GM19455 (cell line): Measurements from ENCODE around the gene VSIR.

Source experiments
- ATAC-seq: cut with Tn5 transposase; IDR thresholded peaks from one replicate; pipeline ENCODE4 v1.9.1; 2021; ENCODE audit not compliant: unreplicated experiment

Gene VSIR

DNA sequence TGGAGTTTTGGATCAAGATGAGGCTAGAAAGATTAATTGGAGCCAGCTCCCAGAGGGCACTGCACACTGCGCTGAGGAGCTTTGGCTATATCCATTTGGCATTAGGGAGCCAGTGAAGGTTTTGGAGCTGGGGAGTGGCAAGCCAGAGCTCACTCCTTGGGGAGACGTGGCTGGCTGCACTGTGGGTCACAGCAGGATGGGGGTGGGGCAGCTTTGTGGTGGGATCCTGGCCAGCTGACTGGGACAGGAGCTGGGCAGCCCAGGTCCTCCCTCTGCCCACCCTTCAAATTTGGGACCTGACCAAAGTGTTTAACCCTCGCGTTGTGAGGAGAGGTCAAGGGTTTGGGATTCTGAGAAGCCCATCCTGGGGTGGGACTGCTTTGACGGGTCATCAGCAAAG, 58.7 kb downstream of the VSIR start:
- no peak for ATAC-seq

DNA sequence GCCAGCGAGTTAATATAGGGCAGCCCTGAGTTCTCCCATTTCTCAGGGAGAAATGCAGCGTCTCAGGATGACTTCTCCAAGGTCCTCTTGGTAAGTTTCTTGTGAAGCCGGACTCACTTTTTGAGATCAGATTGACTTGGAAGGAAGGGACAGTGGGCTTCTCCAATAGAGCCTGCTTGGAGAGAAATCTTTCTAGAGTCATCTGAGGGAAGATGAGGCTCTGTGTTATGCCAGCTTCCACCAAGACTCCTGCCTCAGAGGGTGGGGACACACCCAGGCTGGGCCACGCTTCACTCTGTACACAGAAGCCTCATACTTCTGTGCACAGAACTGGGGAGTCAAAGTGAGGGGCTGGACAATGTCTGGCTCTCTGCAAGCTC, 59.3 kb downstream of the VSIR start:
- no peak for ATAC-seq

DNA sequence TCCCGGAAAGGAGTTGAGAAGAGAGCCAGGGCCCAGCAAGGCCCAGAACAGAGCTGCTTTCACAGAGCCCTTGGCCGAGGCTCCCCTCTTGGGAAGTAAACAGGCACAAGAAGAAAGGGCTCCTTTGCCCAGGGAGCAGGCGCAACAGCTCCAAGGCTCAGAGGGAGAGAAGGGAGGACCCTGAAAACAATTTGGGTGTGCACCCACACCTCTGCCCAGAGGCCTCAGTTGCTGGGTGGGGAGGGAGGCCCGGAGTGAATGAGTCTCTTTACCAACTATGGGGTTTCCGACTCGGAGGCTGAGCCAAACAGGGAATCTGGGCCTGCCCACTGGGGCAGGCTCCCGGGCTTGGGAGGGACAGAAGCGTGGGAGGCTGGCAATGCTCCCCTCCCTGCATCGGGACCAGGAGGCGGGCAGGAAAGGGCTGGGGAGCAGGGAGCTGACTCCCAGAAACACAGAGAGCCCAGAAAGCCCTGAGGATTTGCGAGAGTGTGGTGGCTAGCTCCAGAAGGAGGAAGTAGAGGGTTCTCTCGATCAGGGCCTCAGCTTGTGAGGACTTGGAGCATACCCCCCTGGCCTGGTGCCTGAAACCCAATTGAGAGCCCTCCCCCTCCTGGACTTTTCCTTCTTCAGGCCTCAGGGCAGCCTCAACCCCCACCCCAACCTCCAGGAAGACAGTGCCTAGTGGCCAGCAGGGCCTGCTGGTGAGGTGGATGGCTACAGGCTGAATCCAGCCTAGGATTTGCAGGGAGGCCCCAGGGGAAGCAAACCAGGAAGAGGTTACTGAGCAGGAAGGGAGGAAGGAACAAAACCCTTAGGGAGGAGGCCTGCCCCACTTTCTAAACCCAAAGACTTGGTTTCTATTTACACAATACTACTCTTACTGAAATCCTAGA, 59.9 kb downstream of the VSIR start:
- no peak for ATAC-seq

DNA sequence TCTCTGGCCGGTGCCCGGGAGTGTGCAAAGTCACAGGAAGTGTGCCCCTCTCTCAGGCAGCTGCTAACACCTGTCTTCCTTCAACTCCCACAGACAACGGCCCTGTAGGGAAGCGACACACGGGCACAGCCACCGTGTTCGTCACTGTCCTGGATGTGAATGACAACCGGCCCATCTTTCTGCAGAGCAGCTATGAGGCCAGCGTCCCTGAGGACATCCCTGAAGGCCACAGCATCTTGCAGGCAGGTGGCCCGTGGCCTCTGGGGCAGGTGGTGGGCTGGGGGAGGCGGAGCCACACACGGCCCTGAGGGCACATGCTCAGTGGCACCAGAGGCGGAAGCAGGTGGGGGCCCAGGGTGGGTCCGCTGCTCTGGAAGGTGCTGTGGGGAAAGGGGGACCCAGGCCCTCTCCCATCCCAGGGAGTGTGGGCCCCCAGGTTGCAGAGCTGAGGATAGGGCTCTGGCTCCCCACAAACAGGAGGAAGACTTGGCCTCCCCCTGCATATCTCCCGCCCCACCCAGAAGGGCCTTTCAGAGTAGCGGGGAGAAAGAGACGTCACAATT, 60.7 kb downstream of the VSIR start:
- ATAC-seq = no peak

DNA sequence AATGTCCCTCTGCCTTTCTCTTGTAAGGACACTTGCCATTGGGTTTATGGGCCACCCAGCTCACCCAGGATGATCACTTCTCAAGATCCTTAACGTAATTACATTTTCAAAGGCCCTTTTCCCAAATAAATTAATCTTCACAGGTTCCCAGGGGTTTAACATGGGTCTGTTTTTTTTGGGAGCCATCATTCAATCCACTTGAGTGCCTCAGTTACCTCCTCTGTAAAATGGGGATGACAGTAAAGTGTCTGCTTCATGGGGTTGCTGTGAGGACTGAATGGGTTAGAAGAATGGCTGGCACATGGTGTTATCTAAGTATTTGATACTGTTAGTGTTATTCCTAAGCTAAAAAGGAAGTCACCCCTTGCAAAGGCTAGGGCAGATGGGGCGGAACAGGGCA, 61.1 kb downstream of the VSIR start:
- ATAC-seq = no peak

DNA sequence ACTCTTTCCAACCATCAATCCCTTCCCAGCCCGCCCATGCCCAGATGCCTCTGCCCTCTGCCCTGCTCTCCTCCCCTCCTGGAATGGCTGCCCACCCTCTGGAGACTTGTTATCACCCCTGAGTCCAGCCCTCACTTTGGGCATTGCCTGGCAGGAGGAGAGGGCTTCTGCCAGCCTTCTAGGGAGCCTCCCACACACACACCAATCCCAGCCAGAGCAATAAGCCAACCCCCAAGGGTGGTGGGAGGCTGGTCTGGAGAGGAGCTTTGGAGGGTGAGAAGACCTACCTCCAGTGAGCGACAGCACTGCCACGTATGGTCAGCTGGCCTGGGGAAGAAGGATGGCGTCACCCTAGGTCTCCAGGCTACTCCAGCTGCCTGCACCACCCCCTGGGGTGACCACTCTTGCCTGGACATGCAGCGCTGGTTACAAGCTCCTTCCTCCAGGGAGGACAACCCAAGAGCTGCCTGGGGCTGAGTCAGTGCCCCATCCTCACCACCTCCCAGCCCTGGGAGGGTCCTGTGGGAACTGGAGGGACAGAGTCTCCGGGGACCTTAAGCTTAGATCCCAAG, 62.2 kb downstream of the VSIR start:
- ATAC-seq = no peak

DNA sequence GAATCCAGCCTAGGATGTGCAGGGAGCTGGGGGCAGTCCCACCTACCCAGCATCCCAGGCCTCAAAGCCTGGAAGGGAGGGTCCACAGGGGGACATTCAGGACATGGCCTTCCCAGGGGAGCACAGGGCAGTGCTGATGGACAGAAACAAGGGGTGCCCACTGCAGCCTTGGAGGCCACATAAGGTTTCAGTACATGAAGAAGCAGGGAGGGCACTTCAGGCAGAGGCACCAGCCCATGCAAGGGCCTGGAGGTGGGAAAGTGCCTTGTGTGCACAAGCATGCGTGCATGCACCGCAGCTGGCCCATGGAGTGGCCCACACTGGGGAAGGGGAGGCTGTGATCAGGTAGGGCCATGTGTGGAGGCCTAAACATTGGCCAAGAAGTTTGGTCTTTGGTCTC, 62.8 kb downstream of the VSIR start:
- no peak for ATAC-seq

DNA sequence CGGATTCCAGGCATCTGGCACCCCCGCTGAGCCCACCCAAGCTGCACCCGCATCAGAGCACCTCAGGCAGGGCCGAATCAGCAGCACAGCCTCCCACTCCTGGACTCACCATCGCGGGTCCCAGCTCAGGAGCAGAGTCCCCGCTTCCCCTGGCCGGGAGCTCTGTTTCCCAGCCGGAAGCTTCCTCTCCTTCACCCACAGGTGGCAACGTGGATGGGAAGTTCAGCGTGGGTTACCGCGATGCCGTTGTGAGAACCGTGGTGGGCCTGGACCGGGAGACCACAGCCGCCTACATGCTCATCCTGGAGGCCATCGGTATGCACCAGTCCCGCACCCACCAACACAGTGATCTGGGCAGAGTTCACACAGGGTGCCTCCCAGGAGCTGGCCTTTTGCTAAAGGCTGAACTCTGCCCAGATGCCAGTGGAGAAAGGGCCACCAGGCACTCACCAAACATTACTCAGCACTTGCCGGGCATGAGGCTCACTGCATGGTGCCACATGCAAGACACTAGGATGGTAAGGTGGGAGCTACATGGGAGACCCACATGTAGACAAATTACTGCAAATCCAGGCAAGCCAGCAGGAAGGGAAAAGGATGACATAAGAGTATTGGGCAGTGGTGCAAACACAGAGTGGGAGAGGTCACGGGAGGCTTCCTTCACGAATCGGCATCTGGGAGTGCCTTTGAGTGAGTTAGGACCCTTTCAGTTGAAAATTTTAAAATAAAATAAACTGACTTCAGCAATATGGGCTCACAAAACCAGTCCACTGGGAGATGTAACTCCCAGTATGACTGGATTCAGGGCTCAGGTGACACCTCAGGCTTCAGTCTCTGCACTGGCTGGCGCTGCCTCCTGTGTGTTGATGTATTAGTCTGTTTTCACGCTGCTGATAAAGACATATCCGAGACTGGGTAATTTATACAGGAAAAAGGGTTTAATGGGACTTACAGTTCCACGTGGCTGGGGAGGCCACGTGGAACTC, 64.1 kb downstream of the VSIR start:
- no peak for ATAC-seq

DNA sequence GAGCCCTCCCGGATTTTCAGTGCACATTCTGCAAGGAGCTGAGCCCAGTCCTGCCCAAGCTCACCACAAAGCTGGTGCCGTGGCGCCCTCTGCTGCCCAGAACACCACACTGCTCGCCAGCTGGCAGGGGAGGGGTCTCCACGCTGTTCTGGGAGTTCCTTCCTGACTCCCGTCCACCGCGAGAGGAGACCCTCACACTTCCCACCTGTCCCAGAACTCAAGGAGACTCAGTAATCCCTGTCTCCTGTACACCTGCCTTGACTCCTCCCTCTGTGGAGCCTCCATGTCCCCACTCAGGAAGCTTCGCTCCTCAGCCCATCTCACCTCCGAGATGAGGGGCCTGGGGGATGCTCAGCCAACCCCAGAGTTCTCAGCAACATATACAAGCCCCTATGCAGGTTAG, 65.0 kb downstream of the VSIR start:
- ATAC-seq = no peak

DNA sequence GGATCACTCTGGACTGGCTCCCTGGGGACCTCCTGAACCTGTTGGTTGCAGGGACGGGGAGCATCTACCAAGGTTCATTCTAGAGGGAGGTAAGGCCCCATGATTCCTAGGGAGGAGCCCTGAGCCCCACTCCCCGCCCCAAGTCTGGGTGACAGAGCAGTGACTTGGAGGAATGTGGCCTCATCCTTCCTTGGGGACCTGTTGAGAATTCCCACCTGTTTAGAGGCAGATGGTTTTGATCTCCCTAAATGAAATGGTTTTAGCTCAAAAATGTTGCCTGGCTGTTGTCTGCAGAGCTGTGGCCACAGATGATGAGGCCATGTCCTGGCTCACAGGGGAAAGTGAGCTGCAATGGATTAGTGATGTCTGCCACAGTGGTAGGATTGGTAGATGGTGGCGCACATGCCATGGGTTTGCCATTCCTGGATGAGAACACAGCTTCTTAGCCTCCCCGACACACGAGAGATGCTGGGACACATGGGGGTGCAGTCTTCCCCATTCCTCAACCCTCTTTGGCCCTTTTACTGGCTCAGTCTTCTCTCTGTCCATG, 66.0 kb downstream of the VSIR start:
- ATAC-seq = no peak

DNA sequence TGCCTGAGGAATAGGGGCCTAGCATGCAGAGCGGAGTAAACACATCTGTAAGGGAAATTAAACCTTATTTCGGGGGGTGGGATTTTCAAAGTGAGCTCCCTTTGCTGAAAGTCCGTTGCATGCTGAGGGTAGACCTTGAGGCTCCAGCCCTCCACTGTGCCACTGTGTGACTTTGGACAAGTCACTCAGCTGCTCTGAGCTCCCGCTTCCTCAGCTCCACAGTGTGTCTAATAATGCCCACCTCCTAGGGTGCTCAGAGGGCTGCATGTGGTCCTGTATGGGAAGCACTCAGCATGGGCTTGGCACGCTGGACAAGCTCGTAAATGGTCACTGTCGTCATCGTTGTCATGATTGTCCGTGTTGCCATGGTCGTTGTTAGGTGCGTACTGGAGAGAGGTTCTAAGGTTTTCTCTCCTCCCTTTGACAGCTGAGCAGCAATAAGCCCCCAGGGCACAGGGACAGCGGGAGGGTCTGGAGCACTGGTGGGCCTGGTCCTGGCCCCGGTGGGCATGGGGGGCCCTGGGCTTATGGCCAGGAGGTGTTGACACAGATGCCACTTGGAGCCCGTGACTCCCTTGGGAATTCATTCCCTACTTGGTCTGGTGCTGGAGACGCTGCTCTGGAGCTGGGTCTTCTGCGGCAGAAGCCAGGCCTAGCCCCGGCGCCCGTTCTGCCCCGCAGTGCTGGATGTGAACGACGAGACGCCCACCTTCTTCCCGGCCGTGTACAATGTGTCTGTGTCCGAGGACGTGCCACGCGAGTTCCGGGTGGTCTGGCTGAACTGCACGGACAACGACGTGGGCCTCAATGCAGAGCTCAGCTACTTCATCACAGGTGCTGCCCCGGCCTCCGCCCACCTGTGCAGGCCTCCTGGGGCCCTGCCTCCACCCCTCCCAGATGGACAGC, 66.9 kb downstream of the VSIR start:
- no peak for ATAC-seq

DNA sequence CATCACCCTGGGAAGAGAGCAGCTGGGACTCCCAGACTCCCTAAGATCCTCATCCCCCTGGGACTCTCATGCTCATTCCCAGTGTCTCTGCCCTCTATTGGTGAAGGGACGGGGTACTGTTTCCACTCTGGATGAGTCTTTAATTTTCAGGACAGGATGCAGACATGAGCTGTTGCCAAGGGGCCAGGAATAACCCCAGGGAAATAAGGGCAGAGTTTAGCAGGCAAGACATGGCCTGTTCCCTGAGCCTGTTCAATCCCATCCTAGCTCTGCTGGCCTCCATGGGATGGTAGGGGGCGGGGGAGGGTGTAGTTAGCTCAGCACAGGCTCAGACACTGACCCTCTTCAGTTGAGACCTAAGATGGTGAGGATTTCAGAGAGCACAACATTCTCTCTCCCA, 67.7 kb downstream of the VSIR start:
- ATAC-seq = no peak

DNA sequence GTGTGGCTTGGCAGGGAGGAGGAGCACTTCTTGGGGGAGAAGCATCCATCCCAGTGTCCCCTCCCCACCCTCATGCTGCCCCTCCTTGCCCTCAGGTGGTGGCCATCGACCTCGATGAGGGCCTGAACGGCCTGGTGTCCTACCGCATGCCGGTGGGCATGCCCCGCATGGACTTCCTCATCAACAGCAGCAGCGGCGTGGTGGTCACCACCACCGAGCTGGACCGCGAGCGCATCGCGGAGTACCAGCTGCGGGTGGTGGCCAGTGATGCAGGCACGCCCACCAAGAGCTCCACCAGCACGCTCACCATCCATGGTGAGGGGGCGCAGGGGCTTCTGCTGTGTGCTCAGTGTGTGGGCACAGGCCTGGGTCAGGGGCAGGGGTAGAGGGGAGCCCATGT, 68.5 kb downstream of the VSIR start:
- ATAC-seq = no peak

DNA sequence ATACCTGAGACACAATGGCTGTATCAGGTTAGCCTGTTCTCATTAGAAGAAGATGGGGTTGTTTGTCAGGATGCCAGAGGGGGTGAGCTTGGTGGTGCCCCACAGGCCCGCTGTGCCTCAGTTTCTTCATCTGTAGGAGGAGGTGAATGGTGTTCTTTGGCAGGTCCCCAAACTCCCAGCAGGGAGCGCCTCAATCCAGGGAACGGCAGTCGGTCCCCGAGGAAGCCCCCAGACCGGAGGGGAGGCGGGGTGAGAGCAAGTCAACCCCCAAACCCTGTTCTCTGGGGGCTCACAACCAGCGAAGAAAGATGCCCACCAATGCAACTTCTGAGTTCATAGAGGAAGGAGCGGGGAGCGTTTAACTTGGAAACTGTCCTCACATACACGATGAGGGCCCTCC, 69.7 kb downstream of the VSIR start:
- no peak for ATAC-seq

DNA sequence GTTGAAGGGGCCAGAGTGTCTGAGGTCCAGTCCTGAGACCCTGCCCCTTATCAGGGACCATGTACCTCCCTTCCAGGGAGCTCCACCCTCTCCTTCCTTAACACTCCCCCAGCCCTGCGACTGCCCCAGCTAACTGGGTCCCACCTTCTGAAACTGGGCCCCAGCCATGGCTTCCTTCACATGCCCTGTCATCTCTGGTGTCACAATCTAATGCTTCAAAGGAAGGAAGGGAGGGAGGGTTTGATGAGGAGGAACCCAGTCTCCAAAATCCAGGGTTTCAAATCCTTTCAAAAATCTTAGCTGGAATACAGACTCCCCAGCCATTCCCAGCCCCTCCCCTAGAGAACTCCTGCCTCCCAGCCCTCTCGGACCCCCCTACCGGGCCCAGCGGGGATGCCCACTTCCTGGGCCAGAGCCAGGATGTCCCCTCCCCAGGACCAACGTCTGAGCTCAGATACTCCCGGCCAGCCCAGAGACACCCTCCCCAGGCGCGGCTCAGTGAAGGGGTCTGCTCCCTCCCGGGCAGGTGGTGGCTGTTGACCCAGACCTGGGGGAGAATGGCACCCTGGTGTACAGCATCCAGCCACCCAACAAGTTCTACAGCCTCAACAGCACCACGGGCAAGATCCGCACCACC, 71.7 kb downstream of the VSIR start:
- no peak for ATAC-seq

DNA sequence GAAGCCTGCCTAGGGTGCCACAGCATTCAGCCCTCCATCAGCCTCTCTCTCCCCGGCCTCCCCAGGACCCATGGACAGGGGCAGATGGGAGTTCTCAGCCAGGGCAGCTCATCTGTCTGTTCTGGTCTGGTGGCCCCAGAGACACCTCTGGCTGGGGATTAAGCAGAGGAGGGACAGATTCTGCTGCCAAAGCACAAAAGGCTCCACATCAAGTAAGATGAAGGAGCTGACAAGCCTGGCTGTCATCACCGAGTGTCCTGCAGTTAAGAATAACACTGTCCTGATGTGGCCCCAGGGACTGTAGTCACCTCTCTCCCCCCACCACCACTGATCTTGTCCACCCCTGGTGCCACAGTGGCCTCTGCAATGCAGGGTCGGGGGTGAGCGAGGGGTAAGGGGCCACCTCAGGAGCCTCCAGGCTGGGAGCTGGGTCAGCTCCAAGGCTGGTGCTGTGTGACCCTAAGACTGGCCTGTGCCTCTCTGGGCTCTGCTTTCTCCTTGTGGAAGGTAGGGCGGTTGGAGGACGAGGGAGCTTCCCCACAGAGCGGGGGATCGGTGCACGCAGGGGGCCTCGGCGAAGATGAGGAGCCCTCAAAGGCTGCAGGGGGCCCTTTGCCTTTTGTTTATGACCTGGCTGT, 72.5 kb downstream of the VSIR start:
- no peak for ATAC-seq

DNA sequence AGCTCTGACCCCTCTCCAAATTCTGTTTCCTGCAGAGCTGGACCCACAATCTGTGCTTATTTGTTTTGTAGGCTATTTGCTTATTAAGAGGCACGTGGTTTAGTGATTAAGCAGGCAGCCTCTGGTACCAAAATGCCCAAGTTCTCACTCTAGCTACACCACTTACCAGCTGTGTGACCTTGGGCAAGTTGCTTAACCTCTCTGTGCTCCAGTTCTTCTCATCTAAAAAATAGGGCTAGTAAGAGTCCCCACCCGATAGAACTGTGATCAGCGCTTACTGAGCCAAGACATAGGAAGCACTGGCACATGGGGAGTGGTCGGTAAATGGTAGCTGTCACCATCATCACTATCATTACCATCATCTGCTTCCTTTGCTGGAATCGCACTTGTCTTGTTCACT, 74.6 kb downstream of the VSIR start:
- ATAC-seq = no peak

DNA sequence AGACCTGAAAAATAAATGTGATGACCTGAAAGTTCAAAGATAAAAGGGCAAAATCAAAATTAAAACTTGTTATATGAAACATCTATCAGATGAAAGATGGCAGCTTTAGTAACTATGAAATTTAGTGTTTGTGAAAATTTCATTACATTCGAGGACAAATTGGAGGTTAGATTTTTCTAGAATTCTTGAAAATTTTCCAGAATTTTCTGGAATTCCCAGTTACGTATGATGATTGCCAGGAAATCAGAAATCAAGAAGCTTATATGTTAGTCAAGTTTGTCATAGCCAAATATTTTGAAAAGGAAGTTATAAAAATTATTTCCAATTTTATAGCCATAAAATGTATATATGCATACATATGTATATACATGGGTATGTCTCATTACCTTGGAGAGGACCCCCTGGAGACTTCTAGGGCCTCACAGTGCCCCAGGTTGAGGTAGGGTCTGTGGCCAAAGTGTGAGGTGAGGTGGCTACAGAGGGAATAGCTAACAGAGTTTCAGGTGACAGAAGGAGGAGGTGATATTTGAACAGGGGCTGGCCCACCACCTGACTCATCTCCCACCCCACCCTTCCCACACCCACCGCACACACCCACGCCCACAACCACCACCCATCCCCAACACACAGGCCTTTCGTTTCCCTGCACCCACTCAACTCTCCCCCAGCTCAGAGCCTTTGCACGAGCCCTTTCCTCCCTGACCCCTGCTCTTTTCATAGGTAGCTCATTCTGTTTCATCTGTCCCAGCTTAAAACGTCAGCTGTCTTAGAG, 75.2 kb downstream of the VSIR start:
- no peak for ATAC-seq
